ENCODE measurements around the gene SPNS3. TPM values are rescaled to one million over a fixed set of nuclear protein-coding genes. Genes with fewer than 3 reads are reported as not detected.

Gene SPNS3
- total RNA-seq, 1 donor from 2014 or later, result not detected

DNA sequence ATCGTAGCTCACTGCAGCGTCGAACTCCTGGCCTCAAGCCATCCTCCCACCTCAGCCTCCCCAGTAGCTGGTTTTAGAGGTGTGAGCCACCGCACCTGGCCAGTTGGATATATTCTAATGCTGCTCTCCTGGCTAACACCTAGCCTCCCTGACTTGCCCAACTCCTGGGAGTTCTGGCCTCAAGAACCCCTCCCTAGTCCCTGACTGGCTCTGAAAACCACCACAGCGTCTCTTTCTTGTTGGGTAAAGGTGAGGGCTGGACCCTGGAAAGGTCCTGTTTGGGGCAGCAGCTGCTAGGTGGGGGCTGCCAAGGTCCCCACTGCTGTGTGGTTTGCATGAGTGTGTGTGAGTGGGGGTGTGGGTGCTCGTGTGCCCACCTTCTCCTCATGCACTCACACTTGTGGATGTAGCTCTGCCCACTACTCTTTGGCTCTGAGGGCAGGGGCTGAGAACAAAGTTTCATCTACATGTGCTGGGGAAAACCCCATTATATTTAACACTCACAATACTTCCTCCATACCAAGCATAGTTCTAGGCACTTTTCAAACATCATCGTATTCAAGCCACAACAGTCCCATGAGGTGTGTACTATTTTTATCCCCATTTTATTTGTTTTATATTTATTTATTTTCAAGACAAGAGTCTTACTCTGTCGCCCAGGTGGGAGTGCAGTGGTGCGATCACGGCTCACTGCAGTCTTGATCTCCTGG is 7.1 kb upstream of the SPNS3 start:
- Mint-ChIP-seq H3K27ac (no peak overlapping the region), H3K27me3 (peaks cover 3% of the 10 kb centered on the region), H3K9me3 (ENCODE audit: low read depth) (no peaks in the 10 kb centered on the region), H3K4me3 (ENCODE audit: low read depth) (no peak overlapping the region), H3K36me3 (ENCODE audit: insufficient read depth) (no peaks in the 10 kb centered on the region), H3K4me1 (ENCODE audit: low read depth) (no peaks in the 10 kb centered on the region)
- no peak for DNase-seq (ENCODE audit: low spot score, unreplicated experiment)
- TF ChIP-seq, protein P1, sequence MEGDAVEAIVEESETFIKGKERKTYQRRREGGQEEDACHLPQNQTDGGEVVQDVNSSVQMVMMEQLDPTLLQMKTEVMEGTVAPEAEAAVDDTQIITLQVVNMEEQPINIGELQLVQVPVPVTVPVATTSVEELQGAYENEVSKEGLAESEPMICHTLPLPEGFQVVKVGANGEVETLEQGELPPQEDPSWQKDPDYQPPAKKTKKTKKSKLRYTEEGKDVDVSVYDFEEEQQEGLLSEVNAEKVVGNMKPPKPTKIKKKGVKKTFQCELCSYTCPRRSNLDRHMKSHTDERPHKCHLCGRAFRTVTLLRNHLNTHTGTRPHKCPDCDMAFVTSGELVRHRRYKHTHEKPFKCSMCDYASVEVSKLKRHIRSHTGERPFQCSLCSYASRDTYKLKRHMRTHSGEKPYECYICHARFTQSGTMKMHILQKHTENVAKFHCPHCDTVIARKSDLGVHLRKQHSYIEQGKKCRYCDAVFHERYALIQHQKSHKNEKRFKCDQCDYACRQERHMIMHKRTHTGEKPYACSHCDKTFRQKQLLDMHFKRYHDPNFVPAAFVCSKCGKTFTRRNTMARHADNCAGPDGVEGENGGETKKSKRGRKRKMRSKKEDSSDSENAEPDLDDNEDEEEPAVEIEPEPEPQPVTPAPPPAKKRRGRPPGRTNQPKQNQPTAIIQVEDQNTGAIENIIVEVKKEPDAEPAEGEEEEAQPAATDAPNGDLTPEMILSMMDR (IDR thresholded peaks at IDR 0.05; ENCODE audit: unreplicated experiment), result no peak

GRCh38 chr17:4427505-4427904 is 6.2 kb upstream of the SPNS3 start:
- no peaks in the 10 kb centered on the region for H3K9me3 Mint-ChIP-seq (ENCODE audit: low read depth)
- TF ChIP-seq, protein P1 (IDR thresholded peaks at IDR 0.05; ENCODE audit: unreplicated experiment), result no peak
- no peak overlapping the region for H3K4me3 Mint-ChIP-seq (ENCODE audit: low read depth)
- peaks cover 2% of the 10 kb centered on the region for H3K27me3 Mint-ChIP-seq
- no peak overlapping the region for H3K27ac Mint-ChIP-seq
- no peak for DNase-seq (ENCODE audit: low spot score, unreplicated experiment)
- no peaks in the 10 kb centered on the region for H3K4me1 Mint-ChIP-seq (ENCODE audit: low read depth)
- no peaks in the 10 kb centered on the region for H3K36me3 Mint-ChIP-seq (ENCODE audit: insufficient read depth)

DNA sequence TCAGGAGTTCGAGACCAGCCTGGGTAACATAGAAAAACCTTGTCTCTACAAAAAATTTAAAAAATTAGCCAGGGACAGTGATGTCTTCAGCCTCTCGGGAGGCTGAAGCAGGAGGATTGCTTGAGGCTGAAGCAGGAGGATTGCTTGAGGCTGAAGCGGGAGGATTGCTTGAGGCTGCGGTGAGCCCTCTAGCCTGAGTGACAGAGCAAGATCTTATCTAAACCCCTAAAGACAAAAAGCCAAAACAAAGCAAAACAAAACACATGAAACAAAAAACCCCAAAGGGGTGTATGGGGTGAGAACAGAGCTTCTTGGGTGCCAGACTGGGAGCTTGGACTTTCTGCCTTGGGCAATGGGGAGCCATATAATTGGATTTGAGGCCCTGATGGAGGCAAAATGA is 2.6 kb downstream of the SPNS3 start:
- no peak for DNase-seq (ENCODE audit: low spot score, unreplicated experiment)
- H3K4me3 Mint-ChIP-seq (ENCODE audit: low read depth), result no peak overlapping the region
- H3K4me1 Mint-ChIP-seq (ENCODE audit: low read depth), result no peaks in the 10 kb centered on the region
- no peaks in the 10 kb centered on the region for H3K9me3 Mint-ChIP-seq (ENCODE audit: low read depth)
- TF ChIP-seq, protein P1 (IDR thresholded peaks at IDR 0.05; ENCODE audit: unreplicated experiment), result no peak
- H3K36me3 Mint-ChIP-seq (ENCODE audit: insufficient read depth), result no peaks in the 10 kb centered on the region
- peaks cover 9% of the 10 kb centered on the region for H3K27me3 Mint-ChIP-seq
- H3K27ac Mint-ChIP-seq, result no peak overlapping the region

DNA sequence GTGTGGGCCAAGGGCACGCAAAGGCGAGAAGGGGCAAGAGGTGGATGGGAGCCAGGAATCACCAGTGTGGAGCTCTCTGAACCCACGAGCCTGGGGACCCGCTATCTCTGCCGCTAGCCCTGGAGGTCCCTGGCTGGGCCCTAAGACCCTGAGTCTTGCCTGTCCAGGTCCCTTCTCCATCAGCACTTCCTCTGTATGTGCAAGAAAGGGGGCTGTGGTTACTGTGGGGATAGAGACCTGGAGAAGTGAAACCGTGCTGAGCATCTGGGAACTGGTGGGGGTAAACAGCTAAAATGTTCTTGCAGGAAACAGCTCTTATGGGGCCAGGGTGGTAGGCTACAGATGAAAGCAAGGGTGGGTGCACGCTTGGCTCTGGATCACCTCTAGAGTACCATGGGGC is 3.1 kb downstream of the SPNS3 start:
- no peak for DNase-seq (ENCODE audit: low spot score, unreplicated experiment)
- Mint-ChIP-seq H3K36me3 (ENCODE audit: insufficient read depth) (no peaks in the 10 kb centered on the region), H3K27ac (no peak overlapping the region), H3K4me3 (ENCODE audit: low read depth) (no peak overlapping the region), H3K9me3 (ENCODE audit: low read depth) (no peaks in the 10 kb centered on the region), H3K27me3 (peaks cover 9% of the 10 kb centered on the region), H3K4me1 (ENCODE audit: low read depth) (no peaks in the 10 kb centered on the region)
- TF ChIP-seq, protein P1 (IDR thresholded peaks at IDR 0.05; ENCODE audit: unreplicated experiment), result no peak

- Mint-ChIP-seq H3K4me1 (ENCODE audit: low read depth) (no peaks in the 10 kb centered on the region), H3K27me3 (peaks cover 9% of the 10 kb centered on the region), H3K9me3 (ENCODE audit: low read depth) (no peaks in the 10 kb centered on the region), H3K36me3 (ENCODE audit: insufficient read depth) (no peaks in the 10 kb centered on the region), H3K4me3 (ENCODE audit: low read depth) (no peak overlapping the region), H3K27ac (no peak overlapping the region)
- TF ChIP-seq, protein P1 (IDR thresholded peaks at IDR 0.05; ENCODE audit: unreplicated experiment), result no peak
- DNase-seq (ENCODE audit: low spot score, unreplicated experiment), result no peak
Observed at GRCh38 chr17:4438162-4438944, 4.6 kb downstream of the SPNS3 start.

Data from progenitor cell of endocrine pancreas (in vitro differentiated cells).